NB4 (cell line): ENCODE measurements around the gene SHANK1.

Experiments
- DNase-seq: peaks from one replicate; pipeline ENCODE4 v3.0.0; 2010; ENCODE audit warnings: low read depth
- H3K4me3 ChIP-seq: one replicate; pipeline ENCODE4 v1.5.1; 2011; ENCODE audit warnings: mild to moderate bottlenecking, low read depth, low read length, moderate library complexity
- MYC ChIP-seq: IDR thresholded peaks from 2 replicates; pipeline ENCODE4 v1.6.1; 2011; ENCODE audit warnings: low read depth, low read length
- POLR2A ChIP-seq: IDR thresholded peaks from 2 replicates; pipeline ENCODE4 v1.6.1; 2011; ENCODE audit warnings: mild to moderate bottlenecking; ENCODE audit not compliant: insufficient read length; ENCODE audit errors: extremely low read depth
- TF ChIP-seq, protein P1 (sequence below): IDR thresholded peaks from 2 replicates; pipeline ENCODE4 v1.6.1; 2011; ENCODE audit warnings: low read depth, low read length
- TF ChIP-seq, protein P2 (sequence below): IDR thresholded peaks from one replicate; pipeline ENCODE4 v1.5.1; 2012; ENCODE audit warnings: low read depth, low read length

Gene SHANK1

DNA sequence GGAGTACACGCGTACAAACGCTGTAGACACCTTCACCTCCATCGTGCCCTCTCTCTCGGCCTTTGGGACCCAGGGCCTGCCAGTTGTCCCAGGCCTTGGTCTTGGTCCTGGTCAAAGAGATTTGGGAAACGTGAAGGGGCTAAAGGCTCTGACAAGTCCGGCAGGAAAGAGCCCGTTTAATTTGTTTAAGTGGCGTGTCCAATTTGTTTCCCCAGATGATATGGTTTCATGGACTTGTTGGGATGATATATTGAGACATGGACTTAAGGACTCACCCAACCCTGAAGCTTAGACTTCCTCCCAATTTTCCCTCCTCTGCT, 6.3 kb upstream of the SHANK1 start:
- no peak for DNase-seq
- H3K4me3 ChIP-seq, result peak overlapping the region; percentile 63
- TF ChIP-seq POLR2A (no peak), MYC (no peak)
- TF ChIP-seq, protein P1, sequence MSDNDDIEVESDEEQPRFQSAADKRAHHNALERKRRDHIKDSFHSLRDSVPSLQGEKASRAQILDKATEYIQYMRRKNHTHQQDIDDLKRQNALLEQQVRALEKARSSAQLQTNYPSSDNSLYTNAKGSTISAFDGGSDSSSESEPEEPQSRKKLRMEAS, result no peak
- TF ChIP-seq, protein P2, sequence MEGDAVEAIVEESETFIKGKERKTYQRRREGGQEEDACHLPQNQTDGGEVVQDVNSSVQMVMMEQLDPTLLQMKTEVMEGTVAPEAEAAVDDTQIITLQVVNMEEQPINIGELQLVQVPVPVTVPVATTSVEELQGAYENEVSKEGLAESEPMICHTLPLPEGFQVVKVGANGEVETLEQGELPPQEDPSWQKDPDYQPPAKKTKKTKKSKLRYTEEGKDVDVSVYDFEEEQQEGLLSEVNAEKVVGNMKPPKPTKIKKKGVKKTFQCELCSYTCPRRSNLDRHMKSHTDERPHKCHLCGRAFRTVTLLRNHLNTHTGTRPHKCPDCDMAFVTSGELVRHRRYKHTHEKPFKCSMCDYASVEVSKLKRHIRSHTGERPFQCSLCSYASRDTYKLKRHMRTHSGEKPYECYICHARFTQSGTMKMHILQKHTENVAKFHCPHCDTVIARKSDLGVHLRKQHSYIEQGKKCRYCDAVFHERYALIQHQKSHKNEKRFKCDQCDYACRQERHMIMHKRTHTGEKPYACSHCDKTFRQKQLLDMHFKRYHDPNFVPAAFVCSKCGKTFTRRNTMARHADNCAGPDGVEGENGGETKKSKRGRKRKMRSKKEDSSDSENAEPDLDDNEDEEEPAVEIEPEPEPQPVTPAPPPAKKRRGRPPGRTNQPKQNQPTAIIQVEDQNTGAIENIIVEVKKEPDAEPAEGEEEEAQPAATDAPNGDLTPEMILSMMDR, result no peak

DNA sequence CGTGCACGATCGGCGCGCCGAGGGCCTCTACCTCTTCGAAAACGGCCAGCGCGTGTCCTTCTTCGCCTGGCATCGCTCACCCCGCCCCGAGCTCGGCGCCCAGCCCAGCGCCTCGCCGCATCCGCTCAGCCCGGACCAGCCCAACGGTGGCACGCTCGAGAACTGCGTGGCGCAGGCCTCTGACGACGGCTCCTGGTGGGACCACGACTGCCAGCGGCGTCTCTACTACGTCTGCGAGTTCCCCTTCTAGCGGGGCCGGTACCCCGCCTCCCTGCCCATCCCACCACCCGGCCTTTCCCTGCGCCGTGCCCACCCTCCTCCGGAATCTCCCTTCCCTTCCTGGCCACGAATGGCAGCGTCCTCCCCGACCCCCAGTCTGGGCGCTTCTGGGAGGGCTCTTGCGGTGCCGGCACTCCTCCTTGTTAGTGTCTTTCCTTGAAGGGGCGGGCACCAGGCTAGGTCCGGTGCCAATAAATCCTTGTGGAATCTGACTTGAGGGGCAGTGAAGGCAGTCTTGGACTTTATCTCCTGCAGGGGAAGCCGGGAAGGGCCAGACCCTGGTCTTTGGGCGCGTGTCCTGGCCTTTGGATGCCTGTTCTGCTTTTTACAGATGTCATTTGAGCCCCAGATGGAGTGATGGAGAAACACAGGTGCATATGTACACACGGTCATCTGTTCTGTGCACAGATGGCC, 5.8 kb upstream of the SHANK1 start:
- no peak for DNase-seq
- H3K4me3 ChIP-seq, result peak overlapping the region; percentile 63
- TF ChIP-seq, protein P2, result no peak
- TF ChIP-seq, protein P1, result no peak
- TF ChIP-seq MYC (no peak), POLR2A (no peak)

DNA sequence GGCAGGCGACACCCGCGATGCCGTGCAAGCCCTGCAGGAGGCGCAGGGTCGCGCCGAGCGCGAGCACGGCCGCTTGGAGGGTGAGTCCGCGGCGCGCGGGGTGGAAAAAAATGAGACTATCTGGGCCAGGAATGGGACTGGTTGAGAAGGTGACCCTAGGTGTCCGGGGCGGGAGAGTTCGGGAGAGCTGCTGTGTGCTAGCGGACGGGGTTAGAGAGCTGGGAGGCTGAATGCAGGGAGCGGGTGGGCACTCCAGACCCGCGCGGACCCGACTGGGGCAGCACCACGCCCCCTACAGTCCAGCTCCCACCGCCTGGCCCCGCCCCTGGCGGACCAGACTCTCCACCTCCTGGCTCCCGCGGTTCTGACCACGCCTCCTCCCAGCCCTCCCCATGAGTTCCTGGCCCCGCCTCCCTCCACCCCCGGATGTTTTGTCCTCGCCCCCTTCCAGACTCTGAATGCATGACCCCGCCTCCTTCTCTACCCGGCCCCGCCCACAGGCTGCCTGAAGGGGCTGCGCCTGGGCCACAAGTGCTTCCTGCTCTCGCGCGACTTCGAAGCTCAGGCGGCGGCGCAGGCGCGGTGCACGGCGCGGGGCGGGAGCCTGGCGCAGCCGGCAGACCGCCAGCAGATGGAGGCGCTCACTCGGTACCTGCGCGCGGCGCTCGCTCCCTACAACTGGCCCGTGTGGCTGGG, 5.1 kb upstream of the SHANK1 start:
- peak; percentile 99 for DNase-seq
- TF ChIP-seq, protein P2, result peak; percentile 68
- peak; percentile 79 for TF ChIP-seq POLR2A
- TF ChIP-seq MYC, result peak; percentile 93
- TF ChIP-seq, protein P1, result peak; percentile 65
- H3K4me3 ChIP-seq, result peak overlapping the region; percentile 98

DNA sequence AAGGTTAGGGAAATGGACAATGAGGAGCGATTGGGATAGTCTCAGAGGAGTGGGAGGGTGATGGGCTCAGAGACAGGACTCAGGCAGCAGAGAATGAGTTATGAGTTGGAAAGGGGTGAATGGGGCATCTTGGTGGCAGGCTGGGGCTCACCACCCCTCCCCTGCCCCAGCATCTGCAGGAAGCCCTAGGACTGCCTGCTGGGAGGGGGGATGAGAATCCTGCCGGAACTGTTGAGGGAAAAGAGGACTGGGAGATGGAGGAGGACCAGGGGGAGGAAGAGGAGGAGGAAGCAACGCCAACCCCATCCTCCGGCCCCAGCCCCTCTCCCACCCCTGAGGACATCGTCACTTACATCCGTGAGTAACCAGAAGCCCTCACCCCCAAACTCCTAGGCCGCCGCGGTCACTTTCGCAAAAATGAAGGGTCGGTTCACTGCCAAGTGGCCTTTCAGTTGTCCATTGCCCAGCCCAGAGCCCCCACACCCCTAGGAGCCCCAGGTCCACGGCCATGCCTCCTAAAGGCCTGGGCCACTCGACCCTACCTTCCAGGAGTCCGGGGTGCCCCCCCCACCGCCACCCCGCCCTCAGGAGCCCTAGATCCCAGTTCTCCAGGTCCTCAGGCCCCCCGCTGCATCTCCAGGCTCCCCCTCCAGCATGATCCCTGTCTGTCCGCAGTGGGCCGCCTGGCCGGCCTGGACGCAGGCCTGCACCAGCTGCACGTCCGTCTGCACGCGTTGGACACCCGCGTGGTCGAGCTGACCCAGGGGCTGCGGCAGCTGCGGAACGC, 4.3 kb upstream of the SHANK1 start:
- H3K4me3 ChIP-seq, result peak overlapping the region; percentile 98
- TF ChIP-seq, protein P2, result no peak
- TF ChIP-seq MYC (no peak), POLR2A (peak; percentile 71)
- TF ChIP-seq, protein P1, result peak; percentile 80
- DNase-seq, result peak; percentile 52

DNA sequence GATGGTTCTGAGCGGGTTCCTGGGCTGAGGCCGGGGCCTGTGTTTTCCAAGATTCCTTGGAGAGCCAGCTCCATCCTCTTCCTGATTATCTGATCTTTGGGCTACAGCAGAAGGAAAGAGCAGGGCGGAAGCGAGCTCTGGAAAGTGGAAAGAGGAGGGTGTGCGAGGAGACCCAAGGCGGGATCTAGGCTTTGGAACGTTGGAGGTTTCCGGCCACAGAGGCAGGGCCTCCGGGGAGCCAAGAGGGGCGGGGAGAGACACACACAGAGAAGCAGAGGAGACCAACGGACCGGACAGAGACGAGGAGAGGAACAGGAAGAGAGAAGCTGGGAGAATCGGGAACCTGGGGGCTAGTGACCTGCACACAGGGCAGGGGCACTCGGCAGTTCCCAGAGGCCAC, 3.5 kb upstream of the SHANK1 start, which contains the start of gene CLEC11A:
CLEC11A (plus strand) TSS at position 296 of the 400 bp plus-strand sequence. CDS start 162 bp downstream, outside the sequence.
- peak within 1 kb of the TSS; percentile 98 for H3K4me3 ChIP-seq
- DNase-seq, result peak; percentile 95
- peak; percentile 67; the same call in 1 of the 2 replicates for TF ChIP-seq MYC
- TF ChIP-seq, protein P2, result no peak
- TF ChIP-seq, protein P1, result peak; percentile 22; the same call in 1 of the 2 replicates
- peak; percentile 81 for TF ChIP-seq POLR2A
